Activated T-cell treated with anti-CD3 and anti-CD28 coated beads for 1 hour (primary cell): ENCODE results near the gene RMRP.
A peak's percentile ranks its signal among the peaks of the same experiment; 100 is the strongest.
"Not testable (repeated sequence)": the region's sequence is repeated elsewhere in the genome, so short reads cannot be mapped to it uniquely, and the experiment has no call there.

ENCODE experiments used
- DNase-seq: peaks from one replicate; pipeline ENCODE4 v3.0.0-alpha.2; 2020; ENCODE audit warnings: low read depth

RMRP gene

DNA sequence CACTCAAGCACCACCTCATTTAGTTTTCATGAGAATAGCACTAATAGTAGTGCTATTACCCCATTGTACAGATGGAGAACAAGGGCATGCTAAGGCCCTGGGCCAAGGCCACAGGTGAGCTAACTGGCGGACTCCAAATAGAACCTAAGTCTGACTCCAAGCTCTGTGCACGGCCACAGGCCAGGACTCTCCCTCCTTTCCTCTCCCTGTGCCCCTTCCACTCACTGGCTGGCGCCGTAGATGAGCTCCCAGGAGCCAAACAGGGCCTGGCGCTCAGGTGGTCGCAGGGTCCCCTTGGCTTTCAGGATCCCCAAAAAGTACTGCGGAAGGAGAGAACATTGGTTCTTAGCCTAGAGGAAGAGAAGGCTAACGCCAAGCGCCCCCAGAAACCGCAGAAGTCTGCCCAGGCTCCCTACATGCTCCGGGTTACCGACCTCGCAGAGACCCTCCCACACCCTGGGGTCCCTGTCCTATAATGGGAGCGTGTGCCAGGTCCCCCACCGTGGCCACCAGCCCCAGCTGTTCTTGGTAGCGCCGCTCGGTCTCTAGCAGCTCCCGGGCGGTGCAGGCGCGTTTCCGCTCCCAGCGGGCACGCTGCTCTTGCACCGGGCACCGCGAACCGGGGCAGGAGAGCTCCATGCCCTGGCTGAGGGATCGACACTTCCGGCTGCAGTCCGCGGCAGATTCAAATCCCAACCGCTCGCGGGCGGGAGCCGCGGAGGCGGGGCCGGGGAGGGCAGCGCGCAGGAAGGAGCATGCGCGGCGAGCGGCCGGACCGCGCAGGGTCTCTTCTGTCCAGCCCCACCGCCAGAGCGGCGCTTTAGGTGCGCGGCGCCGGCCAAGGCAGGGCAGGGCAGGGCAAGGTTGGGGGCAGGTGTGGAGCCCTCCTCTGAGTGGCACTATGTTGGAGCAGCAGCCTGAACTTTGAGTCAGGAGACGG, 7.0 kb upstream of the RMRP start, which contains the start of gene ARHGEF39:
Gene ARHGEF39, minus strand, starts transcription at position 665 of the 940 bp plus-strand sequence. Its CDS starts 26 bp downstream, at position 639.
- DNase-seq: peak; percentile 48

DNA sequence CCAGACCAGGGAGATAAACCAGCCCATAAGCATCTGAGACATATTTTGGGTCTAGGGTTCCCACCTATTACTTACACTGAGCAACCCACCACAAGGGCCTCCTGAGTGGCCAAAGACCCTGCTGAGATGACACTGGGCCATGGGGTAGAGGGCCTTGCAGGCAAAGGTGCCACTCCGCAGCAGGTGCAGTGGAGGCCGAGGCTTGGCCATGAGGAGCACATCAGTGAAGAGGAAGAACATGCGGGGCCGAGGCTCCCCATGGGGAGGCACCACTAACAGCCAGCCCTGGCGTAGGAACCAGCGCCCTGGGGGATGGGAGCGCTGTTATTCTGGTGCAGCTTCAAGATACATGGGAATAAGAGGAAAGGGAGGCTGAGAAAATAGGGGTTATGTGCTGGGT, 4.6 kb upstream of the RMRP start:
- no peak for DNase-seq

DNA sequence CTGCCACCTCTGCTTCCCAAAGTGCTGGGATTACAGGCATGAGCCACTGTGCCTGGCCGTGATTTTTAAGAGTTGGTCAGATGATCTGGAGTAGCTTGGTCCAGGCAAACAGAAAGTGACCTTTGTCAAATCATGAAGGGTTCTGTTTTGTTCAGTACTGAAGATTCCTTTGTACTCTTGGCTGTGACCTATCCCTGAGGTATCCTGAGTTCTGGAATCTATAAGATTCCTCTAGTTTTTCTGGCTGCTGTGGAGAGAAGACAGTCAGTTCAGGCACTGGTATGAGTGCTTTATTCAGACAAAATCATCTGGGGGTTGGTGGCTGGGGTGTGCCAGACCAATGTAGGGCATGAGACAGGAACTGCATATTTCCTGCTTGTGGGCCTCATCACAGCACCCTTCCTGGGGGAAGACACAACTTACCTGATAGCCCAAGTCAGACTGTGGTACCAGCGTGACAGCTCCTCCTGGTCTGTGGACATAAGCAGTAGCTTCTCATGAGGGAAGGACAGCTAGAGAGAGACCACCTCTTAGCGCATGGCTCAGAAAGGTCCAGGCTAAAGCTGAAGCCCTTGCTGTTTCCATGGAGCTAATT, 4.0 kb upstream of the RMRP start:
- DNase-seq: no peak

DNA sequence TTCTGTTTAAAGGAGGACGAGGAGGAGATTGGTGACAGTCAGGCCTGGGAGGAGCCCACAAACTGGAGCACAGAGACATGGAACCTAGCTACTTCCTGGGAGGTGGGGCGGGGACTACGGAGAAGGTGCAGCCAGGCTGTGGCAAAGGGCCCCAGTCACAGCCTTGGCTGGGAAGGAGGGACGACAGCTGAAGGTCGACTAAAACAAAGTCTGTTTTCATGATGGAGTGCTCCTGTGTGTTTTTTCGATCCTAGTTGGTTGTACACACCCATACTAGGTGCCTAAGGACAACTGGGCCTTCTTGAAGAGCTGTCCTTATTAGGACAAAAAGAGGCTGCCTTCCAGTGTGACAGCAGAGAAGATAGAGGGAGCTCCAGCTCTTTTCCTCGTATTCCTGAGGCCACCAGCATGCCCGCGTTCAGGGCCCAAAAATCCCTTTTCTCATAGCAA, 3.2 kb upstream of the RMRP start:
- no peak for DNase-seq

DNA sequence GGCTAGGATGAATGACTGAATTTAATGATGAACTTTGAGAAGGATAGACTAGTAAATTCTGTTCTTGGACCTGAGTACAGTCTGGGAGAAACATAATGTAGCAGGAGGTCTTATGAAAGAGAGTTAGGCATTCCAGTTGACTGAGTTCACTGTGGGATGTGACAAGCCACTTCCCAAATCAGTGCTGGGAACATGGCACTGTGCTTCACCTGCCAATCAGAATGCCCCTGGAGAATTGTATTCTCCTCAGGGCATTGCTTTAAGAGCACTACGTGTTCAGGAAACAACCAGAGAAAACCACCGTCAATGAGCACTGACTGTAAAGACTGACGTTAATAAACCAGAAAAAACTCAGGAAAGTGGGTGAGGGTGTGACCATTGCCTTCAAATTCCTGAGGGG, 1.5 kb upstream of the RMRP start:
- no peak for DNase-seq

DNA sequence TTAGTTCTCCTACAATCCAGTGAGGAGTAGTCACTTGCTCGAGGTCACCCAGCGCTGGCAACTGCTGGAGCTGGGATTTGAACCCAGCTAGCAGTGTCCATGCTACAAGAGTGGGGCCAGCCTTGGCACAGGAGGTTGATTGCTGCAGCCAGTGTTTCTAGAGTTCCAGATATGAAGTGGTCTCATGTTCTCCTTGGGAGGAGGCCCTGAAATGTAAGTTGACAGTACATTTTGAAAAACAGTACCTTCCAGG, 1.1 kb upstream of the RMRP start:
- DNase-seq: no peak

DNA sequence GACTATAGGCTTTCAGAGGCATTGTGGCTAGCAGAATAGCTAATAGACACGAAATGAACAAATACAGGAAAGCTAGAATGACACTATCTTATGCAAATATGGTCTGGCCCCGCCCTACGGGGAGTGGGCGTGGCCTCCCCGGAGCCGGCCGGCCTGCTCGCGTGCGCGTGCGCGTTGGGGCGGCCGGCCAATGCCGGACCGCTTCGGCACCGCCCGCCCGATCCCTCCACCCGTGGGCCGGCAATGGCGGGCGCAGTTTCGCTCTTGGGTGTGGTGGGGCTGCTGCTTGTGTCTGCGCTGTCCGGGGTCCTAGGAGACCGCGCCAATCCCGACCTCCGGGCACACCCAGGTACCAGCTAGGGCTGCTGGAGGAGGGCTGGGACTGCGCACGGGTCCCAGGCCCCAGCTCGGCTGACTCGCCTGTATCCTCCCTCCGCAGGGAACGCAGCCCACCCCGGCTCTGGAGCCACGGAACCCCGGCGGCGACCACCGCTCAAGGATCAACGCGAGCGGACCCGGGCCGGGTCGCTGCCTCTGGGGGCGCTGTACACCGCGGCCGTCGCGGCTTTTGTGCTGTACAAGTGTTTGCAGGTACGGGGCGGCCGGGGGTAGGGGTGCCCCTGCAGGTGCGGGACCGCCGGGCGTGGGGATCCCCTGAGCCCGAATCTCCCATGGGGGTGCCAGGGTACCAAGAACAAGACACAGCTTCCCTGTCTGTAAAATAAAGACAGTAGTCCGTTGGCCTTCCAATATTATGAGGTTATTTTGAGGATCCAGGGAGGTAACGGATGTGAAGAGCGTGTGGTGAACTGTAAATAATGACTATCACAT, 533 bp upstream of the RMRP start, which contains the start of gene CCDC107:
Gene CCDC107, plus strand, starts transcription at position 156 of the 831 bp plus-strand sequence. Its CDS starts 88 bp downstream, at position 244.
- peak; percentile 78 for DNase-seq

DNA sequence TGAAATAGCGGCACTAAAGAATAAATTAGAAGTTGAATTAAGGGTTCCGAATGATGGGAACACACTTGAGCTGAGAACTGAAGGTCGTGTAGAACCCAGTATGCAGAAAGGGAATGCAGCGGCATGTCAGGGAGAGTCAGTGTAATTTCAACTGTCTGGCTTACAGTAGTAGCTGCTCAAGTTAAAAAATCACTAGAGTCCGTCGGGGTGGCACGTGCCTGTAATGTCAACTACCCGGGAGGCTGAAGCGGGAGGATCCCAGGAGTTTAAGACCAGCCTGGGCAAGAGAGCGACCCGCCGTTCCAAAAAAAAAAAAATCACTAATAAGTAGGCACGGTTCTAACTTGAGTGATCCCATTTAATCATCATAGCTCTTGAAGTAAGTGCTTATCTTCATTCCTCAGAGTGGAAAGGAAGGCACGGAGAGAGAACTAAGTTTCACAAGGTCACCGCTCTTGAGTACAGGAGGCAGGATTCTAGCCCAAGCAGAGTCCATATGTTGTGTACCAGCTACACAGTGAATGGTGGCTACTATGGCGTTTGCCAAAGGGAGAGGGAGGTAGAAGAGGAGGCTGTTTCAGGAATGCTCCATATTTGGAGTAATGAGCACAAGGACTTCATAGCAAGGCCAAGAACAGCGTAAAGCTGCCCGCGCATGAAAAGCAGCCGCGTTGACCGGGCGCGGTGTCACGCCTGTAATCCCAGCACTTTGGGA, 831 bp downstream of the RMRP start:
- DNase-seq: no peak

DNA sequence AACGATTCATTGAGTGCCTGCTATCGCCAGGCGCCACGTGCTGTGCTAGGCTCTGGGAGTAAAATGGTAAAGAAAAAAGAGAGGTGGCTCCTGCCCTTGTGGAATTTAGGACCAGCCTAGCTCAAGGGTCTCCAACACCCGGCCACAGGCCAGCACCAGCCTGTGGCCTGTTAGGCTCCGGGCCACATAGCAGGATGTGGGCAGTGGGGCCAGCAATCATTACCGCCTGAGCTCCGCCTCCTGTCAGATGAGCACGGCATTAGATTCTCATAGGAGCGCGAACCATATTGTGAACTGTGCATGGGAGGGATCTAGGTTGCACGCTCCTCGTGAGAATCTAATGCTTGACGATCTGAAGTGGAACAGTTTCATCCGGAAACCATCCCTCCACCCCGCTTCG, 1.5 kb downstream of the RMRP start:
- DNase-seq: no peak

DNA sequence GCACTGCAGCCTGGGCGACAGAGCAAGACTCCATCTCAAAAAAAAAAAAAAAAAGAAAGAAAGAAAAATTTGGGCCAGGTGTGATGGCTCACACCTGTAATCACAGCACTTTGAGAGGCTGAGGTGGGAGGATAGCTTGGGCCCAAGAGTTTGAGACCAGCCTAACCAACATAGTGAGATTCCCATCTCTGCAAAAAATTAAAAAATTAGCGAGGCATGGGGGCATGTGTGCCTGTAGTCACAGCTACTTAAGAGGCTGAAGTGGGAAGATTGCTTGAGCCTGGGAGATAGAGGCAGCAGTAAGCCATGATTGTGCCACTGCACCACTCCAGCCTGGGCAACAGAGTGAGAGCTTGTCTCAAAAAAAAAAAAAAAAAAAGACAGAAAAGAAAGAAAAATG, 4.2 kb downstream of the RMRP start:
- no peak for DNase-seq

DNA sequence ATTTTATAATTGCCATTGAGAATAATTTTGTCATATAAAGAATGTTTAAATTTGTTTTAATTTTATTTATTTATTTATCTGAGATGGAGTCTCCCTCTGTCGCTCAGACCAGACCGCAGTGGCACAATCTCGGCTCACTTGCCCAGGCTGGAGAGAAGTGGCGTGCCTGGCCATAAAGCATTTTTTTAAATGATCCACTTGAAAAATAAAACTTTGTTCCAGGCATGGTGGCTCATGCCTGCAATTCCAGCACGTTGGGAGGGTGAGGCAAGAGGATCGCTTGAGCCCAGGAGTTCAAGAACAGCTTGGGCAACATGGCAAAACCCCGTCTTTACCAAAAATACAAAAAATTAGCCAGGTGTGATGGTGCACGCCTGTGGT, 5.0 kb downstream of the RMRP start:
- DNase-seq: no peak

DNA sequence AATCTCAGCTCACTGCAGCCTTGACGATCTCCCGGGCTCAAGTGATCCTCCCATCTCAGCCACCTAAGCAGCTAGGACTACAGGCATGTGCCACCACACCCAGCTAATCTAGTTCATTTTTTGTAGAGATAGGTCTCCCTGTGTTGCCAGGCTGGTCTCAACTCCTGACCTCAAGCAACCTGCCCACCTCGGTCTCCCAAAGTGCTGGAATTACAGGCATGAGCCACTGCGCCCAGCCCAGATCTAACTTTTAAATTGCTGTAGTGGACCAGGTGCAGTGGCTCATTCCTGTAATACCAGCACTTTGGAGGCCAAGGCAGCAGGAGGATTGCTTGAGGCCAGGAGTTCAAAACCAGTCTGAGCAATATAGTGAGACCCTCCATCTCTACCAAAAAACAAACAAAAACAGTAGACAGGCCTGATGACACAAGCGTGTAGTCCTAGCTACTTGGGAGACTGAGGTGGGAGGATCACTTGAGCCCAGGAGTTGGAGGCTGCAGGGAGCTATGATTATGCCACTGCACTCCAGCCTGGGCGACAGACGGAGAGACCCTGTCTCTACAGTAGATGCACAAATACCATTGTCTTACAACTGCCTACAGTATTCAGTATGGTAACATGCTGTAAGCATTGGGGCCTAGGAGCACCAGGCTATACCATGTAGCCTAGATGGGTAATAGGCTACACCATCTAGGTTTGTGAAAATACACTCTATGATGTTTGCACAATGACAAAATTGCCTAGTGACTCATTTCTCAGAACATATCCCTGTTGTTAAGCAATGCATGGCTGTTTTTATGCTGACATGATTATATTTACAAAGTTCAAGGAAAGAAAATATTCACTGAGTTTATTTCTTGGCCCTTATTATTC, 5.6 kb downstream of the RMRP start:
- no peak for DNase-seq

DNA sequence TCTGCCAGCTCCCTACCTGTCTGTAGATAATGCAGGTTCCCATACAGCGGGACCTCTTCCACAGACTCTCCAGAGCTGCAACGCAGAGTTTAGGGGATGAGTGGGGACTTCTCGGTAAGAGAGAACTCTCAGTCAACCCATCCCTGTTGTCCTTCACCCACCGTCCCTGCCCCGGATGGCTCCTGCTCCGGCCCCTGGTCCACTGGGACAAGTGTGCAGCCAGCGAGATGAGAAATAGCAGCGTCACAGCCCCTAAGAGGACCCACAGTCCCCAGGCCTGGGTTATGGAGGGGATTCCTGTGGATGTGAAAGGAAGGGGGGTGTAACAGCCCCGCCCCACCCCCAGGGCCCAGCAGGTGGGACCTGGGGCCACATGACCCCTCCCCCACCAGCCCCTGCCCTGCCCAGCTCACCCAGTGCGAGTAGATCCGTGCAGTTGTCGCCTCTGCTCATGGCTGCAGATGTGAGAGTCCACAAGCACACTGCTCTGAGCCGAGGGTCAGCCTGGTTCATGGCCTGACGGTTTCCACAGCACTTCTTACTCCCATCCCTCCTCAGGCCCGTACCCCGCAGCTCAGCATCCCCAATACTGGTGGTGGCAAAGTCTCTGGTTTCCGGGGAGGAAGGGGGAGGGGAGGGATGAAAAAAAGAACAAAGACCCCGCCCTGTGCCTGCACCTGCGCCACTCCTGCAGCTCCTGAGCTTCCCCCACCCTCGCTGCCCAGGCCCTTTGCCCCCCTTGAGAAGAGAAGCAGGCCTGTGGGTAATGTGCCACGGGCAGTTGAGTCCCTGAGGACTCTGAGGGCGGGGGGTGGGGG, 7.3 kb downstream of the RMRP start, which contains the start of gene SIT1:
Gene SIT1, minus strand, starts transcription at position 591 of the 818 bp plus-strand sequence. Its CDS starts 78 bp downstream, at position 513.
- DNase-seq: no peak

DNA sequence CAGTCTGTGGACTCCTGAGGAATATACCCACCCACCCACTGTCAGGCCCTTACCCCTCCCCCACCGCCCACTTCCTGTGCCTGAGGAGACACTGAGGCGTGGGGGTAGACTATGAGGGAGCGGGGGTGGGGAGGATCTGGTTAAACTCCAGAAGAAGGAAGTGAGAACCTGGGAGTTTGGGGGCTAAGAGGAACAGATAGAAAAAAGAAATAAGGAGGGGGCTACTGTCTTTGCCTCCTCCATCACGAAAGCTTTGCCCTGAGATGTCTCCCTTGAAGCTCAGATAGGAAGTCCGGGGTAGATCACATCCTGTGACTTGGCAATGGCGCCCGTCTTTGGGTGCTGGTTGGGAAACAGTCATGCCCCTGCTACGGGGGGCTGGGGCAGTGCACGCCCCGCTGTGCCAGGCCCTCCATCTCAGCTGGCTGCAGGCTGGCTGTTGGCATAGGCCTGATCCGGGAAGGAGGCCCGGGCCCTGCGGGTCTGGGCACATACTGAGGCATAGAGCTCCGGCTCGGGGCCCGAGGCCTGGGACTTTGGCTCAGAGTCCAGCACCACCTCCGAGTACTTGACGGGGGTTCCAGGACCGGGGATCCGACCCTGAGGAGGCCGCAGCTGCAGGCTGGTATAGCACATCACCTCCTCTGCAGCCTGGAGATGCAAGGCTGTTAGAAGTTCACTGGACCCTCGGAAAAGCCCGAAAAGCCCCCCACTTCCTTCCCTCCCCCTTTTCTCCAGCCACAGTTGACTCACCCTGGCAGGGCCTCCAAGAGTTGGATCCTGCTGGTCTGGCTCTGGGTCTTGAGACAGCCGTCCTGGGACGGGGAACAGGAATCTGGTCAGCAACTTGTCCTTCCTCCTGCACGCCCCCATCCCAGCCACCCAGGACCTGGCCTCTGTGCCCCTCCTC, 8.1 kb downstream of the RMRP start:
- peak; percentile 45 for DNase-seq

DNA sequence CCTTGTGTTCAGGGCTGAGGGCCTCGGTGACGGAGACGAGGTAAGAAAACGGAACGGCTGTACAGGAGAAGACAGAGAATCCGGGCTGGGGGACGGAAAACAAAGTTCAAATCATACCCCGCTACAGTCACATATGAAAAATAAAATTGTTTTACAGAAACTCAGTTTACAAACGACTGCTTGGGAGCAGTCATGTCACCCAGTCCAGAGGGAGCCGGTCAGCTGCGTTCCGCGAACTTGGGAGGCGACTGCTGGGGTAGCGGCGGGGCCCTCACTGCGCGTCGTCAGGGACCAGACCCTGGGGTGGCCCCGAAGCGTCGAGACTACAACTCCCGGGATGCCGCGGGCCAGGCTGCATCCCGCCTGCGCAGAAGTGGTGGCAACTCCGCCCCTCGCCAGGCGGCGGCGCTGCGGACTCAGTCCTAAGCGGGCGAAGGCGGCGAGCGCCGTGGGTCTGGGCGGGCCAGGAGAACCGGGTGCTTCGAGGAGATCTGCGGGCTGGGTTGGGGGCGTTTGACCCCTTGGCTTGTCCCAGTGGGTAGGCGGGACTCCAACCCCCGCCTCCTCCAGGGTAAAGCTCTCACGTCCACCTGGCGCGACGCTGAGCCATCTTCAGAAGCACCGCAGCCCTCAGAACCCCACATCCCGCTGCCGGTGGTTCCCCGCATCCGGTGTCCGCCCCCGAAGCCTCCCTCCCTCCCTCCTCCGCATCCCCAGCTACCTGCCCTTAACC, 11.1 kb downstream of the RMRP start:
- DNase-seq: peak; percentile 88

DNA sequence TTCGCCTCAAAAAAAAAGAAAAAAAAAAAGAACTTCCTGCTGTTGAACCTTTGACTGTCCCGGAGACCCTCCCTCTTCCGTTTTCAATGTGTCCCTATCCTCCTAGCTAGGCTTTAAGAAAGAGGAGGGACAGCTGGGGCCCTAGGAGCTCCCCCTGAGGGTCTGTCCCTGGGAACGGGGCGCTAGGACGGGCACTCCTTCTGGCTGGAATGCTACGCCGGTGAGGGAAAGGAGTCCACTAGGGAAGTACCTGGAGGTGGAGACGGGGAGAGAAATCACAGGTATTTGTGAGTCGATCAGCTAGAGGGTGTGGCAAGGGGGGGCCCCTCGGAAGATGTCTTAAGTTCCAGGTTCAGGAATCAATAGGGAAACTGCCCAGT, 11.7 kb downstream of the RMRP start:
- DNase-seq: no peak

DNA sequence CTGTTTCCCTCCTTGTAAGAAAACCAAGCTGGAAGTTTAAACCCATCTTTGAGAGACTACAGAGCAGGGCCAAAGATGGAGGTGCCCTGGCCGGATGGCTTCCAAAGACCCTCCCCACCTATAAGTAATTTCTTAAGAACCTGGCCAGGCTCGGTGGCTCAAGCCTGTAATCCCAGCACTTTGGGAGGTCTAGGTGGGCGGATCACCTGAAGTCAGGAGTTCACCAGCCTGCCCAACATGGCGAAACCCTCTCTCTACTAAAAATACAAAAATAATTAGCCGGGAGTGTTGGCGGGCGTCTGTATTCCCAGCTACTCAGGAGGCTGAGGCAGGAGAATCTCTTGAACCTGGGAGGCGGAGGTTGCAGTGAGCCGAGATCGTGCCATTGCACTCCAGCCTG, 12.1 kb downstream of the RMRP start:
- DNase-seq: not testable (repeated sequence)

DNA sequence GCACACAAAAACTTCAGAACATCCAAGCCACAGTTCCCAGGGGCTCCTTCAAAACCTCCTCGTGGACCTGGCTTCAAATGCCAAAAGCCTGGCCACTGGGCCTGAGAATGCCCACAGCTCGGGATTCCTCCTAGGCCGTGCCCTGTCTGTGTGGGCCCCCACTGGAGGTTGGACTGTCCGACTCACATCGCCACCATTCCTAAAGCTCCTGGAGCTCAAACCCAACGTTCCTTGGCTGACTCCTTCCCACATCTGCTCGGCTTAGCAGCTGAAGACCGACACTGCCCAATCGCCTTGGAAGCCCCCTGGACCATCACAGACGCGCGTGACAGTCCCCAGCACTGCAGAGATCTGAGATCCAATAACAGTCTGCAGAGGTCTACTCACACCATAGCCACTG, 14.8 kb downstream of the RMRP start:
- no peak for DNase-seq
